Activated gamma-delta T cell (primary cell): ENCODE data around the gene AKR7A2.
A peak's percentile ranks its signal among the peaks of the same experiment; 100 is the strongest.

Source experiments
- DNase-seq: peaks from one replicate; lab custom pipeline; 2025; lab: John Stamatoyannopoulos, UW

Gene AKR7A2

DNA sequence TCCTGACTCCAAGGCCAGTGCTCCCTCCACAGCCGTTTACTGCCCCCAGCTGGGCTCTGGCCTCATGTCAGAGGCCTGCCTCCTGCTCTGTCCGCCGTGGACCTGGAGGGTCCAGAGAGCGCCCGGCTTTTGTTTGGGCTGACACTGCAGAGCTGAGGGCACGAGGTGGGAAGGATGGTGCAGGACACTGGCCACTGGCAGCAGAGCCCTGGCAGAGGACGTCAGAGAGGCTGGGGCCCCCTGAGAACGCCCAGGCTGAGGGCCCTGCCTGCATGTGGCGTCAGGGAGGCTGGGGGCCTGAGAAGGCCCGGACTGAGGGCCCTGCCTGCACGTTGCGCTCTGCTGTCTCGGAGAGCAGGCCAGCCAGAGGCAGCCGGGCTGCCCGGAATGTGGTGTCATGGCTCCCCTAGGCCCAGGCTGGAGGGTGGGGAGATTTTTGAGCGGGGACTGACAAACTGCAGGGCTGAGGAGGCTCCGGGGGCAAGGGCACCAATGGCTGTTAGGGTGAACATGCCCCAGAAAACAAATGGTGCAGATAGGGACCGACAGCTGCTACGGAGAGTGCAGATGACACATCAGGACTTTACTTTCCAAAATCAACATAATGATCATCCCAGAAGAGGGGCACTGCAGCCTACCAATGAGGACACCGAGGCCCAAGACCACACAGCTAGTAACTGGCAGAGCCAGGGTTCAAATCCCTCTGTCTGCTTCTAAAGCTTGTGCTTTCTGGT is 31.8 kb upstream of the AKR7A2 start:
- DNase-seq: no peak

DNA sequence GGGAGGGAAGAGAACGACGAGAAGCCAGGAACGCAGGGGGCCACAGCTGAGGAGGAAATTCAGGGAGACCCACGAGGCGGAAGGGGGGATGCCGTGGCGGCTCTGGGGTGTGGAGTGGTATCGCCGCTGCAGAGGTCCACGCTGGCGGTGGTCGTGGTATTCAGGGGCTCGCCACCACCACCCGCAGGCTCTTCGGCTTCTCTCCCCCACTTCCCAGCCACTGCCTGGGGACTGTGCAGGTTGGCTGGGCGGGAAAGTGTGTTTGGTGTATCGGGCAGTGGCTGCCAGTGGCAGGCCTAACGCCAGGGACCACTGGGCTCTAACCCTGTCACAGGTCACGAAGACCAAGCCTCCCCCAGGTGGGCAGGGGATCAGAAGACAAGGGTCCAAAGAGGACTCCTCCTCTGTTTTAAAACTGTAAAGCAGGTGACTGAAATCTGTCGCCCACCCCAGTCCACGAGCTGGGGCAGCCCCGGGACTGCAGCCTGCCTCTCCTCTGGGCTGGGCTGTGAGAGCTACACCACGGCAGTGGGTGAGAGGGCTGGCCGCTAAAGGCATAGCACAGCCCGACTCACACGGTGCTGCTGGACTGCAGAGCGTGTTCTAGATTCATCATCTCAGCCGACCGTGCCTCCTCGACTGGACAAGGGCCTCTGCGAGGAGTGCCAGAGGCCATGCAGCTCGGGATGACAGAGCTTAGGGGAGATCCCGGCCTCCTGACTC is 31.1 kb upstream of the AKR7A2 start:
- DNase-seq: no peak

DNA sequence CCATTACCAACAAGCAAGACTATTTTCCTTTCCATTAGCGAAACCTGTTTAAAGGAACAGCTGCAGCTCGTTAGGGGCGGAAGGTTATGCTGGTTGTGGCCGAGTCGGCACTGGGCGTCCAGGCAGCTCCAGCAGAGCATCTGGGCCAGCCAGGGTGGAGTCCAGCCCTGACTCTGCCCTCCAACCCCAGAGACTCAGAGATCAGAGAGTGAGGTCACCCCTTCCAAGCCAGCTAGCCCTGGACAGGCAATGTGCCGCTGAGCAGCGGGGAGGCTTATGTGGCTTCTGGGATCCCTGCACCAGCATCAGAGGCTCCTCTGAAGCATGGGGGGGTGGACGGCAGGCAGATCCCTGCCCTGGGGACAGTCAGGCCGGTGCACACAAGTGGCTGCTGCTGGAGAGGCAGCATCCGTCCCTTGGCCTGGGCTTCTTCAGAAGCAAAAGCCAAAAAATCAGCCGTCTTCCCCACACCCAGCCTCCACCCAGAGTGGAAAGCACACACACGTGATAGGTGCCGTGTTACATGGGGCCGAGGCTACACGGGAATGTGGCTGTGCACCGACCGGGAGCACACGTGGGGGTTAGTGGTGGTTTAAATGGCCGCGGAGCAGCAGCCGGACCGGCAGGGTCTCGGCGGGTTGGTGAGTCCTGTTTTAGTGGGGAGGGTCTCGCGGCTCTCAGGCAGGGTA is 30.3 kb upstream of the AKR7A2 start:
- DNase-seq: no peak

DNA sequence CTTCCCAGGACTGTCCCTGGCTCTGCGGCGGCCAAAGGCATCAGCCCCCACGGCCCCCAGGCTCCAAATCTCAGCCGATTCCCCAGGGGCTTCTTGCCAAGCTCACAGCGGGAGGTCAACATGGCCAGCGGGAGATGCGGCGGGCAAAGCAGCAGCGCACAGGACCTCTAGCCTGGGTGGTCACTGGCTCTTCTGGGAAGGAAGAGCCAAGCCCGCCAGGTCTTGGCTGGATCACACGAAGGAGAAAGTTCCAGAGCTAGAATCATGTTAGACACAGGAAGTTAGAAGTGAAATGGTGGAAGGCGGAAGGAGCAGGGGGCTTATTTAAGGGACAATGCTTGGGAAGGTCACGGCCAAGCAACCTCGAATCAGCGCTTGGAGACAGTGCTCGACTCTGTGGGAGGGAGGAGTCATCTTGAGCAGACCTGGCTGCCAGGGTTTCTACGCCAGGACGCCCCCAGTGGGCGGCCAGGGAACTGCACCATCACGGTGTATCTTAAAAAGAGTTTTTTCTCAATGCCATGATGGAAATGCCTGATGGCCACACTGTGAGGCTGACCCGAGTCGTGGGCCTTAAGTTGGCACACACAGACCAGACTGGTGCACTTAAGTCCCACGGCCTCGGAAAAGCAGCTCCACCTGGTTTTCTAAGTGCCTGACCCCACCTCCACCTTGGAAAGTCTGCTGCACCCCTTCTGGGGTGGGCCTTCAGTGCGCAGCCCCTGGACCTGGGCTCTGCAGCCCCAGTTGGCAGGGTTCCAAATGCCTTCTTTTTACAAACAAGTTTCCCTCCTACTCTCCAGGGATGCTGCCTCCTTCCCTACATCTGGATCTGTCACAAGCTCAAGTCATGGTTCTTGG is 29.5 kb upstream of the AKR7A2 start:
- peak; percentile 38 for DNase-seq

DNA sequence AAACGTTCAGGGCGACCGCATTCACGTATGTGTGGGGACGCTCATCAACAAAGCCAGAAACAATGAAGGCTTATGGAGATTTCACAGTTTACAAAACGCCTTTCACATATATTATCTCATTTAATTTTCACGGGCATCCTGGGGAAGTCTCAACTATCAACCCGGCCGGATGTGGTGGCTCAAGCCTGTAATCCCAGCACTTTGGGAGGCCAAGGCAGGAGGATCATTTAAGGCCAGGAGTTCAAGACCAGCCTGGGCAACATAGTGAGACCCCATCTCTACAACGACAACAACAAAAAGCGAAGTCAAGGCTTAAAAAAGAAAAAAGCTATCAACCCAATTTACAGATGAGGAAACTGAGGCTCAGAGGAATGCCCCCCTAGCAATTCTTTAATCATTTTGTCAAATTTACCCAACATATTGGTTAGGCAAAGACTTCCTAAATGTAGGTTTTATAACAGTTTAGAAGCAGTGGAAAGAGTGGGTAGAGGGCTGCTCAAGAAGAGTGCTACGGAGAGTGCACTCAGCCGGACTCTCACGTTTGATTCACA is 28.5 kb upstream of the AKR7A2 start:
- DNase-seq: no peak

DNA sequence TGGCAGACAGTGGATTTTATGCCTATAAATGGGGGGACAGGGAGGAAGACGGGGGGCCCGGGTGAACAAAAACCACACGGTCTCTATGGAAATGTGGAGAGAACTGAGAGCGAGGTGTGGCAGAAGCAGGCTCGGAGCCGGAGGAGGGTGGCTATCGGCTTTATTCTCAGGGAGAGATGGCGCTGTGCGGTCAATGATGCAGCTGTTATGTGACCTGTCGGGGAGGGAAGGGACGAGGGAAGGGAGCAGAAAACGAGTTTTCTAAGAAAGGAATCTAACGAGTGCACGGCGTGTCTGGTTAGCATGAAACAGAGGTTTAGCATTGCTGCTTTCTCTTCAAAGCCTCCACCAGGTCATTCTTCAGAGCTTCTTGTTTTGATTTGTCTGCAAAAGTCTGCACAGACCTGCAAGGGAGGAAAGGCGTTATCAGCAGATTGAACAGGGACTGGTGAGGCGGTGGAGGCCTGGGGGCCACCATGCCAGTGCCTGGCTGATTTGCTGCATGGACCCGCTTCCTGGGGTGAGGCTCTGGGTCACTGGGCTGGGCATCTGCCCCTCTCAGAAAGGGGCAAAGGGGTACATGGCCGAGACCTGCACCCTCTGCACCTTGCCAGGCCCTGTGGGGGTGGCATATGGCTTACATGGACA is 27.4 kb upstream of the AKR7A2 start:
- no peak for DNase-seq

DNA sequence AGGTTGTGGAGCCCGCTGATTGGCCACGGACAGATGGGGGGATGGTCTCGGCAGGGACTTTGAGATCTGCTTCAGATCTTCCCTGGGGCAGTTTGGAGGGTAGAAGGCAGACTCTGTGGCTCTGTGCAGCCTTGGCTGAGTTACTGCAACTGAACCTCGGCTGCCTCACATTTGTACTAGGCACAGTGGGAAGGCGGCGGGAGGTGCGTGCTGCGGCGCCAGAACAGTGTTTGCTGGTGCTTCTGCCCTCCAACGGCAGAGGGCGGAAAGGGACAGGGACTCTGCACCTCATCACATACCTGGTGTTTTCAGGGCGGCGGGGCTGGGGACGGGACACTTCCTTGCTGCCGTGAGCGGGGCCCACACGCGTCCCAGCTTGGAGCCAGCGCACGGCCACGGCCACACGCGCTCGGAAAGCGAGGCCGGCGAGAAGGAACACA is 26.4 kb upstream of the AKR7A2 start:
- no peak for DNase-seq

DNA sequence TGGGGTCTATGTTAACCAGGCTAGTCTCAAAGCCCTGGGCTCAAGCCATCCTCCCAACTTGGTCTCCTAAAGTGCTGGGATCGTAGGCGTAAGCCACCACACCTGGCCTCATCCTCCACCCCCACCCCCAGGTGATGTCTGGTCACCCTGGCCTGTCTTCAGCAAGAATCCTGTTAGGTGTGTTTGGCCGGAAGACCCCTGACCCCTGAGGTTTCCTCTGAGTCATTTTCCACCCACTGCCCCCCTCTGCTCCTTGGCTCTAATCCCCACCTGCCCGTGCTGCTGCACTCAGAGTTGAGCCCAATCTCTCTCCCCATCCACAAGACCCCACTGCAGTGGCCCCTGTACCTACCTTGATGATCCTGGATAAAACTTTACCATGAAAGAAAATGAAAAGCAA is 25.3 kb upstream of the AKR7A2 start:
- no peak for DNase-seq

DNA sequence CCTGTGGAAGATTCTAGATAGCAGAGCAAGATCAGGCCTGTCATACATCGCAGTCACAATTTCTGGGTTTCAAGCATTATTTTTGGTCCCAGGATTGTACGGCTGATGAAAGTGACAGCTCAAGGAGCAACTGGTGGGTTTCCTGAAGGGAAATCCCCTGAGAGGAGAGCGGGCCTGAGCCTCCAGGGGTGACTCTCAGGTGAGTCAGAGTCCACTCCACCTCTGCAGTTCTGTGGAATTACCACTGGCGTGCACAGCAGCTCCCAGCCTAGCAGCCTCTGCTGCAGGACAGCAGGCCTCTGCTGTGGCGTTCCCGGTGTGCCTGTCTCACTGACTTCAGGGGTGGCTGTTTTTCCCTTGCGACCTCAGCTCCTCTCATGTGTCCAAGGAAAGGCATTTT is 24.6 kb upstream of the AKR7A2 start:
- no peak for DNase-seq

DNA sequence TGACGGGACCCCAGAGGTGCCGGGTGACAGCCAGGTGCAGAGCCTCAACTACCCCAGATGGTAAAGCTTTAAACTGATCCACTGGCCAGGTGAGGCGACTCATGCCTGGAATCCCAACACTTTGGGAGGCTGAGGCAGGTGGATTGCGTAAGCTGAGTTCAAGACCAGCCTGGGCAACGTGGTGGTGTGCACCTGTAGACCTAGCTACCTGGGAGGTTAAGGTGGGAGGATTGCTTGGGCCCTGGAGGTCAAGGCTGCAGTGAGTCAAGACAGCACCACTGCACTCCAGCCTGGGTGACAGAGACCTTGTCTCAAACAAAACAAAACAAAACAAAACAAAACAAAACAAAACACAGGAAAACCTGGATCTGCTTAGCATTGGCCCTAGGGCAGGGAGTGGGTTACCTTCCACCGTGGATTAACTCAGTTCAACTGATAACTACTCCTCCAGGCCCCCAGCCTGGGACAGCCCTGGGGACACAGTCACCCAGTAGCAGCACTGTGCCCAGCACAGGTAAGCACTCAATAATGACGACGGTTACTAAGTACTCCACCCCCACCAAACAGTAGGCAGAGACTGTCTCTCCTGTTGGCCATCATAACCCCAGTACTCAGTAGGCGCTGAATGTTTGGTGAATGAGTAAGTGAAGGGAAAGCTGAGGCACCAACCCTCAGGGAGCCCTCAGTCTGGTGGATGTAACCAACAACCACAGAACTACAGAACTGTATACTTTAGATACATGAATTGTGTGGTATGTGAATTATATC is 21.8 kb upstream of the AKR7A2 start:
- no peak for DNase-seq

DNA sequence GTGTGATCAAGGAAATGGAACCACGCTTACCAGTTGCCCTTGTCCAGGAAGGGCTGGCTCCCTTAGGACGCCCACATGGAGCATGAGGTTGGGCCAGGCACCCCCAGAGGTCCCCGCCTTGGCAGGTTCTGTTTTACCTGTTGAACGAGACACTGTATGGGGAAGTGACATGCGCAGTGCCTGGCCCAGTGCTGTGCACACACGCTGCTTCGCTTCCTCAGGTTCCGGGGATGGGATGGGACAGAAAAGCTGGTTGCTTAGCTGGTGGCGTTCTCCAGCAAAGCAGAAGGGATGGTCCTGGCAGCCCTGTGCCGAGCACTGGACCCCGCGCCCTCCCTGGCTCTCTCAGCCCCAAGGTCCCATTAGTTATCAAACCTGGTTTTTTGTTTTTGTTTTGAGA is 20.9 kb upstream of the AKR7A2 start:
- no peak for DNase-seq

DNA sequence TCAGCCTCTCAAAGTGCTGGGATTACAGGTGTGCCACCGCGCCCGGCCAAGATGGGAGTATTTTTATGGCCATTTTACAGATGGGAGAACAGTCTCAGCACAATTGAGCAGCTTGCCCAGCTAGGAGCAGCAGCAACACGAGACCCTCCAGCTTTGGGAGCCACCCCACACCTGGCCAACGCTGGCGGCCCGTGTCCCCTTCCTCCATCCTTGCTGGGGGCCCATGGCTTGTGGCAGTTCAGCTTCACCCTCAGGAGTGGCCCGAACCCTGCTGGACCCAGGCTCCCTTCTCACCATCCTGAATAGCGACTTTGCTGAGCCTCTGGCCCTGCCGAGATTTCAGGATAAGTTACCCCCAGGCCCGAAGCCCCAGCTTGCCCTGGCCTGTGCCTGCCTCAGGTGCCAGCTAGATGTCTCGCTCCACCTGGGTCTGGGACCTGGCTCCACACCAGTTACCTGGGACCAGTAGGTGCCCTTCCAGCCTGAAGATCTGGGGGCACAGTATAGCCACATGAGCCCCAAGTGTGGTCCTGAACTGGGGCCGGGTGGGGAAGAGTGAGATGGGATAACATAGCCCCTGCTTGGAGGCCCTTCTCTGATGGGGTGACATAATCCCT is 19.4 kb upstream of the AKR7A2 start:
- no peak for DNase-seq

DNA sequence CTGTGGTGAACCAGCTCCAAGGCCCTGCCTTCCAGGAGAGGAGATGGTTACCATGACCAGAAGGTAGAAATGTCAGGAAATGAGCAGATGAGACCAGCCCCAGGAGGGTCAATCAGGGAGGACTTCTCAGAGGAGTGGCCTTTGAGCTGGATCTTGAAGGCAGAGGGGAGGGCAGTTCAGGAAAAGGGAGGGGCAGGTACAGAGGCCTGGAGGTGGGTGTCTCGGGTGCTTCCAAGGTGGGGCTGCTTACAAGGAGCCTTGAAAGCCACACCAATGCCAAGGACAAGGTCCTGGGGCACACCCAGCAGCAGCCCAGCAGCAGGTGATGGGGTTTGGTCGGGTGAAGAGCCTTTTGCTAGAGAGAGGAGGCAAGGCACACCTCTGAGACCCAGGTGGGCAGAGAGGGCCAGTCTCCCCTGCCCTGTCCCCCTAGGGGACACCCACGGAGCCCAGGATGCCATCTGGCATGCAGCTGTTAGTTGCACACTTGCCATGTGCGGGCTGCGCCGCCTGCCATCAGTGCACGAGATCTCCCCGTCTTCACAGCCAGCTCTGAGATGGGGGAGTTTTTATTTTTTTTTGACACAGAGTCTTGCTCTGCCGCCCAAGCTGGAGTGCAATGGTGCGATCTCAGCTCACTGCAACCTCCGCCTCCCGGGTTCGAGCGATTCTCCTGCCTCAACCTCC is 18.6 kb upstream of the AKR7A2 start:
- no peak for DNase-seq

DNA sequence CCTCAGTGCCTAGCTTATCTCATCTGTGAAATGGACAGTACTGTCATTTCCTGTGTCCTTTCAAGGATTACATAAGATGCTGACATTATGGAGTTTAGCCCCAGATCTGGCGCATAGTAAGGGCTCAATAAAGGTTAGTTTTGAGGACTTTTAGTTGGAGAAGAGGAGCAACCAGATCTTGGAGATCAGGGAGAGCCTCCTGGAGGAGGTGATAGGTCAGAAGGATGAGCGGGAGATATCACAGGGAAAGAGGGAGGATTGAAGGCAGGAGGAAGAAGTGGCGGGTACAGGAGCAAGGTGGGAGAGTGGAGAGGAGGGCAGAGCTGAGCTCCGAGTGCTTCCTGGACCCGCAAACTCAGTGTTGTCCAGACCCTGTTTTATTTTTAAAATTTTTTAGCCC is 17.7 kb upstream of the AKR7A2 start:
- DNase-seq: no peak

DNA sequence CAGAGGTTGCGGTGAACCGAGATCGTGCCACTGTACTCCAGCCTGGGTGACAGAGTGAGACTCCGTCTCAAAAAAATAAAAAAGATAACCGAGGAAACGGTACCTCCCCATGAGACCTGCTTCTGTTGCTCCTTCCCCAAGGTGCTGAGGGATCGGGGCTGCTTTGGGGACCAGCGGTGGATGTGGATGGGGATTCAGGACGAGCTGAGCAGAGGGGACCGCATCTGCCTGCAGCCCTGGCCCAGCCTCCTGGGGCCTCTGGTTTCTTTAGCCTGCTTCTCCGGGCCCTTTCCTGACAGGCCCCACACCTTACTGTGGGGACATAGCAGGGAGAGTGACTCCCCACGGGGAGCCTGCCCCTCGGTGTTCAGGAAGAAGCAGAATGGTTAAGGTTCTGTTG is 17.2 kb upstream of the AKR7A2 start:
- no peak for DNase-seq

DNA sequence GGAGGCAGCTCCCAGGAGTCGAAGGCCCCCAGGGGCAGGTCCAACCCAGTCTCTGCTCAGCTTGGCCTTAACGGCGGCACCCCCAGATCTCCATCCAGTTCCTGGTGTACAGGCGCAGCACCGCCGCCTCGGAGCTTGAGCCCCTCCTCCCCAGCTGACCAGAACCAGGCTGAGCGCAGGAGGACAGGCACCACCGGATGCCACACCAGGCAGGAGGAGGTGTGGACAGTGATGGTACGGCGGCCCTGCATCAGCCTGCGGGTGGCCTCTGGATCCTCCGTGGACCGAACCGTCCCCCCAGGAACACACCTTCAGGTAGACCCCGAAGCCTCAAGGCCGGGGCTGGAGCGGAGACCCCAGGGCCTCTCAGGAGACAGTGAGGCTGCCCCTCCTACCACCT is 16.5 kb upstream of the AKR7A2 start:
- DNase-seq: no peak

DNA sequence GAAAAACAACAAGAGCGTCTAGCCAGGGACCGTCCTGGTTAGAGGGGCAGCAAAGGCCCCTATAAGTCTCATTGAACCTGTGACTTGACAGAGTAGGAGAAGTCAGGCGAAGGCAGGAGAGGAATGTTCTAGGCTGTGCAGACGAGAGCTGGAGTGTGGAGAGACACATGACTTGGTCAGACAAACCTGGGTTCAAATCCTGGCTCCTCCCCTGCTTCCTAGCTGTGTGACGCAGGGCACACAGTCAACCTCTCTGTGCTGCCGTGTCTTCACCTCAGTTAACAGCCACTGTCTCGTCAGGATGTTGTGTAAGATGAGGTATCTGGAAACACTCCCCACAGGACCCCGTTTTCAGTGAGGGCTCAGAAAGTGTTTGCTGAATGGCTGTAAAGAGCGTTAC is 15.8 kb upstream of the AKR7A2 start:
- no peak for DNase-seq

DNA sequence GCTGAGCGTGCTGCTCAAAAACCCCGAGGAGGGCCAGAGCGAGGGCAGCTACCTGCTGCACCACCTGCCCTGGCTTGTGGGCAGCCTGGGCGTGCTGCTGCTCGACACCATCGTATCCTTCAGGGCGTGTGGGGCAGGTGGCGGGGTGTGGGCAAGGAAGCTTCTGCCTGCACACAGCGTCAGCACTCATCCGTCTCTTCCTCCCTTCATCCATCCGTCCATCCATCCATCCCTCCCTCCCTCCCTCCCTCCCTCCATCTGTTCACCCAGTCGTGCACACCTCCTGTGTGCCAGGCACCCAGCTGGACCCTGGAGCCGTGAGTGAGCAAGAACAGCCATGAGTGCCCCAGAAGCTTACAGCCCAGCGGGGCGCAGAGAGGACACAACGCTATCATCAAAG is 15.4 kb upstream of the AKR7A2 start:
- no peak for DNase-seq

DNA sequence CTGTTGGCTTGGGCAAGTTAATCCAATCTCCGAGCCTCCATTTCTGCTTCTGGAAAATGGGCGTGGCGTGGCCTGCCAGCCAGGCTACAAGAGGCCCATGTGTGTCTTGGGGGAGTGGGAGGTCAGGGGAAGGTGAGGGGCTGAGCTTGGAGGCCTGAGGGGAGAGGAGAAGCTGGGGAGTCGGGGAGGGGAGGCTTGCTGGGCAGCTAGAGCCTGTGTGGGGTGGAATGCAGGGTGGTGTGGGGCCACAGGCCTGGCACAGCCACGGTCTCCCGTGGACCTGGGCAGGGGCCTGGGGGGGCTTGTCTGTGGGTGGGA is 14.8 kb upstream of the AKR7A2 start:
- no peak for DNase-seq
